Fibroblast of gingiva (primary cell): Measurements from ENCODE around the gene PHF21A.
A peak's percentile ranks its signal among the peaks of the same experiment; 100 is the strongest.
"Not testable (repeated sequence)": the region's sequence is repeated elsewhere in the genome, so short reads cannot be mapped to it uniquely, and the experiment has no call there.

Source experiments
- DNase-seq: peaks from one replicate; pipeline ENCODE4 v3.0.0-alpha.2; 2011; ENCODE audit warnings: low read depth

Gene PHF21A

GRCh38 chr11:45982656-45983470, 138.4 kb downstream of the PHF21A start:
- peak; percentile 12 for DNase-seq

GRCh38 chr11:45981826-45982225, 139.4 kb downstream of the PHF21A start:
- DNase-seq, result not testable (repeated sequence)

GRCh38 chr11:45974806-45975205, 146.4 kb downstream of the PHF21A start:
- DNase-seq, result peak; percentile 76

GRCh38 chr11:45973601-45974000, 147.7 kb downstream of the PHF21A start:
- DNase-seq, result no peak

GRCh38 chr11:45968901-45969300, 152.4 kb downstream of the PHF21A start:
- no peak for DNase-seq

- DNase-seq, result no peak
Measured at GRCh38 chr11:45967506-45967905, 153.7 kb downstream of the PHF21A start.

- peak; percentile 66 for DNase-seq
Measured at GRCh38 chr11:45964911-45965389, 156.3 kb downstream of the PHF21A start.

GRCh38 chr11:45961751-45962240, 159.5 kb downstream of the PHF21A start:
- no peak for DNase-seq

GRCh38 chr11:45960387-45961095, 160.7 kb downstream of the PHF21A start:
- DNase-seq, result peak; percentile 27

- no peak for DNase-seq
Measured at GRCh38 chr11:45959851-45960250, 161.4 kb downstream of the PHF21A start.

- DNase-seq, result peak; percentile 15
Measured at GRCh38 chr11:45949992-45950407, 171.3 kb downstream of the PHF21A start.

- no peak for DNase-seq
Measured at GRCh38 chr11:45948356-45948755, 172.9 kb downstream of the PHF21A start.

GRCh38 chr11:45947885-45948284, 173.4 kb downstream of the PHF21A start:
- no peak for DNase-seq

GRCh38 chr11:45945397-45945999, 175.8 kb downstream of the PHF21A start:
- DNase-seq, result no peak

- no peak for DNase-seq
Measured at GRCh38 chr11:45942381-45942780, 178.9 kb downstream of the PHF21A start.

GRCh38 chr11:45941285-45941684, 180.0 kb downstream of the PHF21A start:
- DNase-seq, result no peak

- DNase-seq, result no peak
Measured at GRCh38 chr11:45939836-45940235, 181.4 kb downstream of the PHF21A start.

- DNase-seq, result no peak
Measured at GRCh38 chr11:45937916-45938315, 183.3 kb downstream of the PHF21A start.

GRCh38 chr11:45936511-45937054, 184.7 kb downstream of the PHF21A start:
- DNase-seq, result no peak

- DNase-seq, result no peak
Measured at GRCh38 chr11:45935349-45936064, 185.7 kb downstream of the PHF21A start.

- no peak for DNase-seq
Measured at GRCh38 chr11:45934580-45935318, 186.5 kb downstream of the PHF21A start.
